ENCODE results near the gene RYR3.

Gene RYR3

GRCh38 chr15:33834892-33835743 is 524.4 kb downstream of the RYR3 start:
- DNase-seq (ENCODE audit: low spot score), result no peak

DNA sequence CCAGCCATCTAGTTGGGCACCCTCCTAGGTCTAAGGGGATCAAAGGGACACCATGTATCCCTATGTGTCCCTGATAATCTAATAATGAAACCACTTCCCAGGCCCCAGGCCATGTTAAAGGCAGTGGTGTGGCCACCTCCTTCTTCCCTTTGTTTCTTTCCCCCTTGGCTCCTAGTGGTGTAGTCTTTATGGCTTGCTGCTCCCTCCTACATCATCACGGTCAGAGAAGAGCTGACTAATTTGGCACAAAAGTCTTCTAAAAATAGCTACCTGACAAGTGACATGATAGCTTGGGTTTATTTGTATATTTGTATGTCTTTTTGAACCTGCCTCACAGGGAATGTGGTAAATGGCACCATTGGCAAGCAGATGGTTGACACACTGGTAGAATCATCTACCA is 526.5 kb downstream of the RYR3 start:
- DNase-seq (ENCODE audit: low spot score), result no peak

GRCh38 chr15:33839540-33839939 is 528.8 kb downstream of the RYR3 start:
- DNase-seq (ENCODE audit: low spot score), result no peak

- no peak for DNase-seq (ENCODE audit: low spot score)
These were observed 529.8 kb downstream of the RYR3 start for GRCh38 chr15:33840615-33841014.

DNA sequence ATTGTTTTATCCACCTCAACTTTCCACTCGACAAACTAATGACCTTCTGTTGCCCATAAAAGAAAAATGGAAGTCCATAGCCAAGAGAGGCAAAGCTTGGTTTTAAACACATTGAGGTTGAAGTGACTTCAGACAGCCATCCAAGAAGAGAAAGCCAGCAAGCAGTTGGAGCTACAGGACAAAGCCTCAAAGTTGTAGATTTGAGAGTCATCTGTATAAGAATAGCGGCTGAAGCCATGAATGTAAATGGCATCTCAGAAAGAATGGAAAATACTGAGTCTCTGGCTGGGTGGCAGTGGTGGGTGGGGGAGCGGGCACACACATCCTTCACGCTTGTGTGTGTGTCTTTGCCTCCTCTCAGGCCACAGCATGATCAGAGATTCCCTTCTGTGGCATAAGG is 533.4 kb downstream of the RYR3 start:
- no peak for DNase-seq (ENCODE audit: low spot score)

DNA sequence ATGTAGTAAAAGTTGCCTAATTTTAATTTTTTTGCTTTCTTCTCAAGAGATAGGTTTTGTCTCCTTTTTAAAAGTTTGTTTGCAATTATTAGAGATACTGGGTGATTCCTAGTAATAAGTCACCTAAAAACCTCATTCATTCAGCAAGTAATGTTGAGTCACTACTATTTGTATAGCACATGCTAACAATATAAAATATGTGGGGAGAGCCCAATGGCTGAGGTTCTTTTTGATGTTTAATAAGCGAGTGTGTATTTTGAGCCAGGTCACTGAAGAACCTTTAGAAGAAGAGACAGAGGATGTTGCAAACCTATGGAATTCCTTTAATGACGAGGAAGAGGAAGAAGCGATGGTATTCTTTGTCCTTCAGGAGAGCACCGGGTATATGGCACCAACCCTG is 533.8 kb downstream of the RYR3 start:
- no peak for DNase-seq (ENCODE audit: low spot score)

GRCh38 chr15:33846142-33846541 is 535.4 kb downstream of the RYR3 start:
- DNase-seq (ENCODE audit: low spot score), result no peak

DNA sequence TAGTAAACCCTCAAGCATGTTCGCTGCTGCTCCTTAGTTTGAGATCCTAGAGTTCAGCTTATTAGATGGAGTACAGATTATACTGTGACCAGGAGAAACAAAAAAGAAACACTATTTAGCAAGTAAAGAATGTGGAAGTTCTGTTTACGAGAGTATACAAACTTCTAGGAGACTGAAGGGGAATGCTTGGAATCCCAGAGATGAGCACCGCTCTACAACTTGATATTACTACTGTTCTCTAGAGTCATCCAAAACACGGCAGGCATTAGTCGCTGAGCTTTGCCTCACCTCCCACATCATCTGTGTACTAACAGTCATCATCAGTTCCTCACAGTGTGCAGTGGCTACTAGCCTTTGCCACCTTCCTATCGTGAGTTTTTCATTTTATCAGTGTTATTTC is 536.1 kb downstream of the RYR3 start:
- DNase-seq (ENCODE audit: low spot score), result no peak

DNA sequence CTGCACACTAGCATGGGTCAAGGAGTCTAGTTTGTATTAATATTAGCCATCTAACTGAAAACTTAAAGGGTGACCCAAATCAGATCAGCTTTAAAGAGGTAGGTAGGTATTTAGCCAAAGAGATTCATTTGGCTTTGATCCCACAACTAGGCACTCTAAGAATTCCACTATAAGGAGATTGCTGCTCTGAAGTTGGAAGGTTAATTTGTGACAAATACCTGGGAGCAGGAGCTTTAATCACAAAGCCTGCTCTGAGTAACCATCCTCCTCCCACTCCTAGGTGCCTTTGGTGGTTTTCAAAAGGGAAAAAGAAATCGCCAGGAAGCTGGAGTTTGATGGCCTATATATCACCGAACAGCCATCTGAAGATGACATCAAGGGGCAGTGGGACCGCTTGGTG is 537.2 kb downstream of the RYR3 start:
- DNase-seq (ENCODE audit: low spot score), result no peak

GRCh38 chr15:33851079-33851478 is 540.3 kb downstream of the RYR3 start:
- no peak for DNase-seq (ENCODE audit: low spot score)

DNA sequence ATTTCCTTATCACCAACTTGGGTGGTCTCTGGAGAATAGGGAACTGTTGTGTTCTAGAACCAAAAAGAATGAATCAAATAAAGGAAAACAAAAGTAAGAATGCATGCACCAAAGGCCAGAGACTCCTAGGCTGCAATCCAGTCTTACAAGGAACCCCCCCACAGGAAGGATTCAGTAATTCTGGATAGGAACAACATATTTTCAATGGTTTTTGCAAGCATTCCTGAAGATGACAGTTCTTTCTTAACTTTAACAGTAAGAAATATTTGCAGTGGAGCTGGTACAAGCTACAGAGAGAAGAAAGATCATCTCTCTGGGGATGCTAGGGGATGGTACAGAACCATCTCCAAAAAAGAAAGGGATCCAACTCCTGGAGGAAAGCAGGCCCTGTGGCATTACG is 541.3 kb downstream of the RYR3 start:
- no peak for DNase-seq (ENCODE audit: low spot score)

GRCh38 chr15:33852570-33852969 is 541.8 kb downstream of the RYR3 start:
- no peak for DNase-seq (ENCODE audit: low spot score)

- DNase-seq (ENCODE audit: low spot score), result no peak
These were observed 547.0 kb downstream of the RYR3 start for GRCh38 chr15:33857726-33858125.

DNA sequence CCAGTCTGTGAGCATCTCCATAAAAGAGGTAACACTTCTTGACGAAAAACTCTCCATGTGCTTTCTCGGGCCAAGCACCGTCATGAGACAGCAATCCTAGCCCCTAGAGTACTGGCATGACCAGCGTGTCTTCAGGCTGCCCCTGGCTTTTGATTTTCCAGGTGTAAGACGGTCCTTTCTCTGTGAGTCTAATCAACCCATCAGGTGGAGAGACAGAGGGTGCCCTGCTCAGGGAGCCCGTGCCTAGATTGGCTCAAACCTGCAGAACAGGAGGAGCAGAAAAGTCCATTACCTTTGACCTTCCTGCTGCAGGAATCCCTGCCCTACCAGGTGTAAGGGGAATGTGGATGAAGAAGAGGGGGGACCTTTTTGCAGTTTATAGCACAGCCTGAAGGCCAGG is 548.1 kb downstream of the RYR3 start:
- no peak for DNase-seq (ENCODE audit: low spot score)

- DNase-seq (ENCODE audit: low spot score), result no peak
These were observed 549.3 kb downstream of the RYR3 start for GRCh38 chr15:33859992-33860545.

DNA sequence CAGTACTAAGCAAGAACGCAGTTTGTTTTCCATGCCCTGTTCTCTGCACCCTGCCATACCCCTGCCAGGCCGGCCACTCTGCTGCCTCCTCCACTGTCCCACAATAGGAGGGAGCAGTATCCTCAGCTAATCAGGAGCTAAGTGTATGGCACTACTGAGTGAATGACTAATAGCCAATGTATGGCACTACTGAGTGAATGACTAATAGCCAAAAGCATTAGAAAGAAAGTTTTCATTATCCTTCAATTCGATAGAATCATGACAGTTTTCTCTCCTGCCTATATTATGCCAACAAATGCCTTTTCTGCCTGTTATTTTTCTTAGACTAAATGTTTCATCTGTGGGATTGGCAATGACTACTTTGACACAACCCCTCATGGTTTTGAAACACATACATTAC is 550.0 kb downstream of the RYR3 start:
- no peak for DNase-seq (ENCODE audit: low spot score)

DNA sequence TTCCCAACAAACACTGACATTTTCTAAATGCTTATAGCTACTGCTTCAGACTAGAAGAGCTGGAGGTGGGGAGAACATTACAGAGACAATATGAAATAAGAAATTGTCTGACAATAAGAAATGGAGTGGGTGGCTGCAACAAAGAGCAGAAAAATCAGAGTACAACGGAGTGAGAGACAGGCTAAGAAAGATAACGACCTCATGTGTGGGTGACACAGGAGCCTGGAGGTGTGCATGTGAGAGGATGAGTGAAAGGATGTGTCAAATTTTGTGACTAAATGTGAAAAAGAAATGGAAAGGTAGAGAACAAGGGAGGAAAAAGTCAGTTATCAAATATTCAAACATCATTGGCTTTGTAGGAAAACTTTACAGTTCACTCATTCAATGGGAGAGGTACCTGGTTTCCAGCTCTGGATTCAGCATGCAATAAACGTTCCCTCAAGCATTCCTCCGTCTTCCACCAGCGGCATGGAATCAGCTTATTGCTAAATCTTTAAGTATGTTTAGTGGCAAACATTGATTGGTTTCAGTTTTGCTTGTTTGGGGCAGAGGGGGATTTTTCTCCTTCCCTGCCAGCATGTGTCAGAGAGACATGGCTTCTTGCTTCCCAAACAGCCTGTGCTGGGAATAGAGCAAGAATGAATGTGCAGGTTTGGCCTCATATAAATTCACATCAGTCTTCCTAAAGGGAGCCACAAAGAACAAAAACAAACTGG is 553.8 kb downstream of the RYR3 start:
- DNase-seq (ENCODE audit: low spot score), result no peak

DNA sequence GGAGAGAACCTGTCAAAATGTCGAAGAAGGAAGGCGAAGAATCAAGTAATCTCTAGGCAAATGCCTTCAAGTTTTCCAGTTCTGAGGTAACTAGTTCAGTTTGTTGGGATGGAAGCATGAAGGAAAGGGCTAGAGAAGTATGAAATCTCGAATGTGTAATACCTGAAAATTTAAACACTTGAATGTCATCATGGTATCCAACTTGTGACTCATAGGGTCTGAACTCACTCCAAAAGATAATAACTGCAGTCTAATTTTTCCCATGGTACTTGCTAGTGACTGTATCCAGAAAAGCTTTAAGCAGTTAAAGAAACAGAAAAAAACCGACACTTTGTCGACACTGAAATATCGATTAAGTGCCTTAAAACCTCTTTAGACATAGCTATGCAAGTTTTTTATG is 554.6 kb downstream of the RYR3 start:
- no peak for DNase-seq (ENCODE audit: low spot score)

- no peak for DNase-seq (ENCODE audit: low spot score)
These were observed 555.5 kb downstream of the RYR3 start for GRCh38 chr15:33866101-33866737.

DNA sequence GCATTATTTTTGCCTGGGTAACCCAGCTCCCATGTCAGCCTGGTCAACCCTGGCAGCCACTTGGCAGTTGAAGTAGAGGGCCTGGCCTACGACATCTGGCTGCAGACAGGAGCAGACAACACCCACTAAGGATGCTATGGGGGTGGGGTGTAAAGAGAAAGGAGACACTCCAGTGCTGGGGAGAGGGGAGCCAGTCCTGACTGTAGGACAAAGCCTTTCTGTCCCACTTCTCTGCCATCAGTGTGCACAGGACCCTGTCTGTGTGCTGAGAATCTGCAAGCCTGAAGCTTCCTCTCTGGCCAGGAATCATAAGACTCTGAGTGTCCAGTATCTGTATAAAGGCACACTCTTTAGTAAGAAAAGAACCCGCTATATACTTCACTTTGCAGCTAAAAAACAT is 561.2 kb downstream of the RYR3 start:
- DNase-seq (ENCODE audit: low spot score), result no peak

DNA sequence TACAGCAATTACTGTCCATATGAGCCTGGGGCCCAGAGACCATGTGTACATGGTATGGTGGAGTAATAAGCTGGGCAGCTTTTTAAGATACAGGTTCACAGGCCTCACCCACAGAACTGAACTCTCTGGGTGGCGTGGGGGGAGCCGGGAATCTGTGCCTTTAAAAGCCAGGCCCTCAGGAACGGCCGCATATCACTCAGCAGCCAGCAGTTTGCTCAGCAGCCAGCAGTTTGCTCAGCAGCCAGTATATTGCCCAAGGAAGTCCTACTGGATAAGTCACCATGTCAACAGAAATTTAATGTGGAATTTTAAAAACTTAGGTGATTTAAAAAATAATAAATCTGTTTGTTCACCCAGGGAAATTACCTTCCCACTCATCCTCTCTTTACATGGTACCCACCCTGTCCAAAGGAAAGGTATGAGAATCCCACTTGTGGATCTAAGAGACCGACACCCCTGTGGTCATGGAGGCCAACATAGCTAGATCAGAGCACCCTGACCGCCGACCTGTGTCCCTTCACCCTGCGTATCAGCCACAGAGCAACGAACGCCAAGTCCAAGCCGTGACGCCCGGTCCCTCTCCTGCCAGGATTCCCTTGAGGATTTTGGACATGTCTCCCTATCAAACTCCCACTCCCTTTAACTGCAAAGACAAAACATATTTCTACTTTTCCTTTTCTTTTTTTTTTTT is 561.8 kb downstream of the RYR3 start:
- no peak for DNase-seq (ENCODE audit: low spot score)

DNA sequence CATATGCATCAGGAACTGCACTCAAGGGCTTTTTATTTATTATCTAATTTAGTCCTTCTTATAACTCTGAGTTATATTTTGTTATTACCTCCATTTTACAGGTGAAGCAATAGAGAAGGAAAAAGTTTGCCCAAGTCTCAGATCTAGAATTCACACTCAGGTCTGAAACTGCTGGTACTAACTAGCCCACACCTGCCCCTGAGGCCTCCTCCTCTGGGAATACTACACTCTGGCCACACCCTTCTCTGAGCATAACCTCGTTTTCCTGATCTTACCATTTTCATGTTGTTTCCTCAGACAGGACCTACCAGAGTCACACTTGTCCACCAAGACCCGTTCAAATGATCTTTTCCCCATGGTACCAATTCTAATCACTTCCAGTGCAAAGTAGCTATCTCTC is 563.4 kb downstream of the RYR3 start:
- no peak for DNase-seq (ENCODE audit: low spot score)

Measured in HuH-7.5 (cell line).